CD8-positive, alpha-beta memory T cell (primary cell): Measurements from ENCODE around the gene ACSL4. TPM values are rescaled to one million over a fixed set of nuclear protein-coding genes. Genes with fewer than 3 reads are reported as not detected.
"Not testable (repeated sequence)": the region's sequence is repeated elsewhere in the genome, so short reads cannot be mapped to it uniquely, and the experiment has no call there.

Experiments used
- CTCF ChIA-PET: fragments of 350-600 bp; sonication (Branson Sonifier 250); formaldehyde crosslinking; loops from one replicate; lab custom pipeline; 2021; ENCODE audit warnings: antibody characterized with exemption; lab: Charles Lee
- POLR2A ChIA-PET: fragments of 350-600 bp; sonication (Branson Sonifier 250); formaldehyde crosslinking; loops from one replicate; lab custom pipeline; 2021; ENCODE audit warnings: antibody characterized with exemption; lab: Charles Lee
- DNase-seq, 5 donors: peaks; one replicate each; pipeline versions ENCODE4 v3.0.0 to v3.0.0-alpha.2; 2020 to 2022; ENCODE audit warnings: mixed read lengths in 1 of 5
- H3K27ac ChIP-seq: one replicate; pipeline ENCODE4 v1.7.0; 2013; ENCODE audit warnings: low read depth, mild to moderate bottlenecking, low read length, moderate library complexity
- H3K27me3 ChIP-seq: 2 replicates; pipeline ENCODE4 v1.7.0; 2013; ENCODE audit warnings: low read length, mild to moderate bottlenecking; ENCODE audit not compliant: insufficient read depth, poor library complexity, severe bottlenecking
- H3K36me3 ChIP-seq: 2 replicates; pipeline ENCODE4 v1.7.0; 2013; ENCODE audit warnings: mild to moderate bottlenecking, low read length, moderate library complexity; ENCODE audit not compliant: insufficient read depth
- H3K4me1 ChIP-seq: 2 replicates; pipeline ENCODE4 v1.7.0; 2013; ENCODE audit warnings: mild to moderate bottlenecking, low read length, moderate library complexity; ENCODE audit not compliant: insufficient read depth
- H3K4me3 ChIP-seq: 2 replicates; pipeline ENCODE4 v1.7.0; 2013; ENCODE audit warnings: mild to moderate bottlenecking, low read length
- H3K9me3 ChIP-seq: 2 replicates; pipeline ENCODE4 v1.7.0; 2013; ENCODE audit warnings: mild to moderate bottlenecking, low read length
- H3K27ac Mint-ChIP-seq, 8 donors: one replicate each; pipeline ENCODE4 v1.8.0; 2020 to 2021; ENCODE audit warnings: mixed read lengths in 8 of 8, mild to moderate bottlenecking in 6 of 8, inconsistent platforms in 3 of 8, moderate library complexity in 3 of 8
- H3K27me3 Mint-ChIP-seq, 2 donors: one replicate each; pipeline ENCODE4 v1.8.0; 2020 to 2021; ENCODE audit warnings: mixed read lengths in 2 of 2, mild to moderate bottlenecking in 1 of 2, moderate library complexity in 1 of 2
- H3K36me3 Mint-ChIP-seq, 3 donors: one replicate each; pipeline ENCODE4 v1.8.0; 2020 to 2021; ENCODE audit warnings: mixed read lengths in 3 of 3, inconsistent platforms in 1 of 3, mild to moderate bottlenecking in 1 of 3
- H3K4me1 Mint-ChIP-seq, 3 donors: one replicate each; pipeline ENCODE4 v1.8.0; 2020 to 2021; ENCODE audit warnings: mixed read lengths in 3 of 3, inconsistent platforms in 1 of 3, mild to moderate bottlenecking in 1 of 3
- H3K4me3 Mint-ChIP-seq, 7 donors: one replicate each; pipeline ENCODE4 v1.8.0; 2020 to 2021; ENCODE audit warnings: mixed read lengths in 7 of 7, mild to moderate bottlenecking in 6 of 7, moderate library complexity in 4 of 7, inconsistent platforms in 2 of 7
- H3K9me3 Mint-ChIP-seq, 5 donors: one replicate each; pipeline ENCODE4 v1.8.0; 2020 to 2022; ENCODE audit warnings: mixed read lengths in 5 of 5, mild to moderate bottlenecking in 3 of 5, moderate library complexity in 2 of 5, inconsistent platforms in 1 of 5
- polyA plus RNA-seq: library from polyadenylated mRNA; unstranded; fragments of 300-500 nt; fragmentation: Illumina TruSeq; gene quantifications from one replicate; pipeline ENCODE4 v1.2.3, GENCODE V29; 2021
- total RNA-seq, 2 experiments: library from RNA; stranded (reverse); gene quantifications; one replicate each; pipeline ENCODE4 v1.2.3, GENCODE V29; 2021

The ACSL4 gene
- total and polyA plus RNA-seq, 3 experiments from 2014 or later, result 12.7 to 72.4 (median 69.6) TPM

GRCh38 chrX:109687903-109688302 lies 45.2 kb downstream of the ACSL4 start:
- no peaks in the 10 kb centered on the region for H3K36me3 ChIP-seq
- ChIA-PET POLR2A (no interaction called here), CTCF (no interaction called here)
- H3K4me3 ChIP-seq, result no peak overlapping the region
- H3K27me3 ChIP-seq, result no peaks in the 10 kb centered on the region
- no peaks in the 10 kb centered on the region for H3K9me3 ChIP-seq
- Mint-ChIP-seq H3K27ac (no peak overlapping the region), H3K4me3 (no peak overlapping the region), H3K9me3 (no peaks in the 10 kb centered on the region), H3K27me3 (no peaks in the 10 kb centered on the region), H3K4me1 (peaks cover 4 to 38% (median 7%) of the 10 kb centered on the region in 3 donors), H3K36me3 (peaks cover 0 to 9% (median 0%) of the 10 kb centered on the region in 3 donors)
- no peak overlapping the region for H3K27ac ChIP-seq
- no peak for DNase-seq
- no peaks in the 10 kb centered on the region for H3K4me1 ChIP-seq

- H3K9me3 Mint-ChIP-seq, result no peaks in the 10 kb centered on the region
- DNase-seq, result no peak
- no peak overlapping the region for H3K4me3 ChIP-seq
- H3K9me3 ChIP-seq, result no peaks in the 10 kb centered on the region
- CTCF ChIA-PET, result interaction anchor here (0.6 kb wide), 1 partner anchor 9 kb away, joined by 3 read pairs; no protein-coding TSS in a partner anchor
- no peaks in the 10 kb centered on the region for H3K36me3 ChIP-seq
- peaks cover 0 to 24% (median 0%) of the 10 kb centered on the region in 3 donors for H3K36me3 Mint-ChIP-seq
- H3K27me3 Mint-ChIP-seq, result no peaks in the 10 kb centered on the region
- POLR2A ChIA-PET, result interaction anchor here (0.6 kb wide), 1 partner anchor 381 kb away, joined by 4 read pairs; no protein-coding TSS in a partner anchor
- no peaks in the 10 kb centered on the region for H3K27me3 ChIP-seq
- H3K4me1 Mint-ChIP-seq, result peaks cover 3 to 28% (median 4%) of the 10 kb centered on the region in 3 donors
- no peak overlapping the region for H3K27ac ChIP-seq
- H3K27ac Mint-ChIP-seq, result peak overlapping the region in 1 of 8 donors; percentile 25
- no peak overlapping the region for H3K4me3 Mint-ChIP-seq
- H3K4me1 ChIP-seq, result no peaks in the 10 kb centered on the region
These were observed 47.4 kb downstream of the ACSL4 start for GRCh38 chrX:109685656-109686078.

GRCh38 chrX:109684136-109684535 lies 48.9 kb downstream of the ACSL4 start:
- Mint-ChIP-seq H3K36me3 (peaks cover 0 to 34% (median 0%) of the 10 kb centered on the region in 3 donors), H3K9me3 (no peaks in the 10 kb centered on the region), H3K4me3 (no peak overlapping the region), H3K4me1 (peaks cover 3 to 28% (median 4%) of the 10 kb centered on the region in 3 donors), H3K27ac (no peak overlapping the region), H3K27me3 (no peaks in the 10 kb centered on the region)
- Histone ChIP-seq H3K4me1 (no peaks in the 10 kb centered on the region), H3K9me3 (no peaks in the 10 kb centered on the region), H3K27me3 (no peaks in the 10 kb centered on the region), H3K36me3 (peaks cover 4% of the 10 kb centered on the region), H3K4me3 (no peak overlapping the region), H3K27ac (no peak overlapping the region)
- POLR2A ChIA-PET, result no interaction called here
- no peak for DNase-seq
- CTCF ChIA-PET, result no interaction called here

- DNase-seq, result no peak
- H3K9me3 Mint-ChIP-seq, result no peaks in the 10 kb centered on the region
- H3K27me3 ChIP-seq, result no peaks in the 10 kb centered on the region
- no peaks in the 10 kb centered on the region for H3K27me3 Mint-ChIP-seq
- H3K4me3 Mint-ChIP-seq, result no peak overlapping the region
- H3K27ac ChIP-seq, result no peak overlapping the region
- peaks cover 0 to 46% (median 2%) of the 10 kb centered on the region in 3 donors for H3K36me3 Mint-ChIP-seq
- peaks cover 0 to 19% (median 3%) of the 10 kb centered on the region in 3 donors for H3K4me1 Mint-ChIP-seq
- no peak overlapping the region for H3K27ac Mint-ChIP-seq
- H3K4me3 ChIP-seq, result no peak overlapping the region
- H3K36me3 ChIP-seq, result peaks cover 4% of the 10 kb centered on the region
- POLR2A ChIA-PET, result no interaction called here
- CTCF ChIA-PET, result interaction anchor here (1.9 kb wide), 1 partner anchor 31 kb away, joined by 5 read pairs; no protein-coding TSS in a partner anchor
- H3K4me1 ChIP-seq, result no peaks in the 10 kb centered on the region
- no peaks in the 10 kb centered on the region for H3K9me3 ChIP-seq
These were observed 51.5 kb downstream of the ACSL4 start for GRCh38 chrX:109681475-109682081.

- H3K36me3 ChIP-seq, result peaks cover 14% of the 10 kb centered on the region
- Mint-ChIP-seq H3K36me3 (peaks cover 0 to 59% (median 2%) of the 10 kb centered on the region in 3 donors), H3K9me3 (no peaks in the 10 kb centered on the region), H3K4me1 (peaks cover 0 to 8% (median 3%) of the 10 kb centered on the region in 3 donors), H3K4me3 (no peak overlapping the region), H3K27me3 (no peaks in the 10 kb centered on the region), H3K27ac (peak overlapping the region in 1 of 8 donors; percentile 26)
- H3K27ac ChIP-seq, result no peak overlapping the region
- ChIA-PET POLR2A (no interaction called here), CTCF (no interaction called here)
- no peaks in the 10 kb centered on the region for H3K9me3 ChIP-seq
- no peaks in the 10 kb centered on the region for H3K4me1 ChIP-seq
- no peak for DNase-seq
- no peak overlapping the region for H3K4me3 ChIP-seq
- no peaks in the 10 kb centered on the region for H3K27me3 ChIP-seq
These were observed 53.2 kb downstream of the ACSL4 start for GRCh38 chrX:109679820-109680219.

- H3K27ac ChIP-seq, result no peak overlapping the region
- DNase-seq, result no peak
- ChIA-PET CTCF (no interaction called here), POLR2A (no interaction called here)
- H3K4me1 Mint-ChIP-seq, result no peaks in the 10 kb centered on the region
- H3K9me3 Mint-ChIP-seq, result no peaks in the 10 kb centered on the region
- H3K4me3 ChIP-seq, result no peak overlapping the region
- no peaks in the 10 kb centered on the region for H3K9me3 ChIP-seq
- H3K4me3 Mint-ChIP-seq, result no peak overlapping the region
- peaks cover 18% of the 10 kb centered on the region for H3K36me3 ChIP-seq
- peaks cover 0 to 2% of the 10 kb centered on the region in 2 donors for H3K27me3 Mint-ChIP-seq
- peaks cover 0 to 63% (median 5%) of the 10 kb centered on the region in 3 donors for H3K36me3 Mint-ChIP-seq
- H3K27me3 ChIP-seq, result no peaks in the 10 kb centered on the region
- no peak overlapping the region for H3K27ac Mint-ChIP-seq
- no peaks in the 10 kb centered on the region for H3K4me1 ChIP-seq
These were observed 60.8 kb downstream of the ACSL4 start for GRCh38 chrX:109672239-109672638.

GRCh38 chrX:109671170-109671569 lies 61.9 kb downstream of the ACSL4 start:
- DNase-seq, H3K9me3 ChIP-seq, CTCF ChIA-PET, H3K27me3 ChIP-seq, POLR2A ChIA-PET, H3K4me3 ChIP-seq, H3K4me1 Mint-ChIP-seq, H3K27me3 Mint-ChIP-seq, H3K4me3 Mint-ChIP-seq, H3K27ac ChIP-seq, H3K4me1 ChIP-seq, H3K9me3 Mint-ChIP-seq, H3K27ac Mint-ChIP-seq: not testable (repeated sequence)
- peaks cover 0 to 67% (median 7%) of the 10 kb centered on the region in 3 donors for H3K36me3 Mint-ChIP-seq
- H3K36me3 ChIP-seq, result peaks cover 14% of the 10 kb centered on the region

GRCh38 chrX:109667986-109668385 lies 65.1 kb downstream of the ACSL4 start:
- Mint-ChIP-seq H3K27ac (peak overlapping the region in 1 of 8 donors; percentile 54), H3K4me1 (no peaks in the 10 kb centered on the region), H3K9me3 (no peaks in the 10 kb centered on the region), H3K4me3 (no peak overlapping the region), H3K27me3 (peaks cover 0 to 4% of the 10 kb centered on the region in 2 donors), H3K36me3 (peaks cover 0 to 68% (median 10%) of the 10 kb centered on the region in 3 donors)
- H3K4me1 ChIP-seq, result no peaks in the 10 kb centered on the region
- H3K4me3 ChIP-seq, result no peak overlapping the region
- H3K27ac ChIP-seq, result no peak overlapping the region
- ChIA-PET POLR2A (no interaction called here), CTCF (no interaction called here)
- H3K36me3 ChIP-seq, result peaks cover 3% of the 10 kb centered on the region
- no peaks in the 10 kb centered on the region for H3K9me3 ChIP-seq
- no peaks in the 10 kb centered on the region for H3K27me3 ChIP-seq
- no peak for DNase-seq
